ENCODE measurements around the gene MYL6.

MYL6 gene

GRCh38 chr12:56157201-56158028 lies 744 bp upstream of the MYL6 start (continued):
- TF ChIP-seq ZNF692 (tag by site-specific recombination; IDR thresholded peaks at IDR 0.05) (peak; percentile 15), ZNF510 (tag by site-specific recombination; IDR thresholded peaks at IDR 0.05; ENCODE audit: insufficient replicate concordance) (no peak), ZNF513 (tag by site-specific recombination; IDR thresholded peaks at IDR 0.05) (no peak), GLIS2 (tag by site-specific recombination; IDR thresholded peaks at IDR 0.05) (peak; percentile 20; the same call in 1 of the 2 replicates), KLF7 (tag by site-specific recombination; IDR thresholded peaks at IDR 0.05; ENCODE audit: borderline replicate concordance) (no peak), ZNF596 (tag by site-specific recombination; IDR thresholded peaks at IDR 0.05) (0 out of 2 replicates have a peak, but pooled peaks have one; percentile 8), ZNF629 (tag by site-specific recombination; IDR thresholded peaks at IDR 0.05) (no peak), INSM2 (tag by site-specific recombination; IDR thresholded peaks at IDR 0.05) (peak; percentile 12; the same call in 1 of the 2 replicates), ZBTB20 (tag by site-specific recombination; IDR thresholded peaks at IDR 0.05) (peak; percentile 63), ZNF184 (tag by site-specific recombination; IDR thresholded peaks at IDR 0.05) (no peak), ZBTB6 (tag by site-specific recombination; IDR thresholded peaks at IDR 0.05) (peak; percentile 28; the same call in 1 of the 2 replicates), ZNF560 (tag by site-specific recombination; IDR thresholded peaks at IDR 0.05; ENCODE audit: borderline replicate concordance) (no peak), ZNF2 (tag by site-specific recombination; IDR thresholded peaks at IDR 0.05) (no peak; the same call in none of the 2 replicates), ZNF214 (tag by site-specific recombination; IDR thresholded peaks at IDR 0.05; ENCODE audit: borderline replicate concordance) (no peak), ELK4 (IDR thresholded peaks at IDR 0.05; ENCODE audit: borderline replicate concordance, low read depth, low read length) (no peak), ZNF561 (tag by site-specific recombination; IDR thresholded peaks at IDR 0.05; ENCODE audit: borderline replicate concordance) (0 out of 2 replicates have a peak, but pooled peaks have one; percentile 19), ZBTB26 (tag by site-specific recombination; optimal IDR thresholded peaks at IDR 0.05) (peak; percentile 12), PRDM6 (tag by site-specific recombination; IDR thresholded peaks at IDR 0.05) (no peak), ZSCAN18 (tag by site-specific recombination; IDR thresholded peaks at IDR 0.05) (no peak), ZNF621 (tag by site-specific recombination; IDR thresholded peaks at IDR 0.05) (no peak), REST (tag by site-specific recombination; IDR thresholded peaks at IDR 0.05) (no peak), SCRT2 (tag by site-specific recombination; IDR thresholded peaks at IDR 0.05) (0 out of 2 replicates have a peak, but pooled peaks have one; percentile 30)
